Left lobe of liver (tissue), 2 donors: ENCODE results near the gene THSD4. TPM values are rescaled to one million over a fixed set of nuclear protein-coding genes. Genes with fewer than 3 reads are reported as not detected.

Experiments
- ATAC-seq: fragments of 200-7000 bp; cut with Tn5 transposase; one replicate; pipeline ENCODE4 v1.9.1; 2020; ENCODE audit warnings: mild to moderate bottlenecking, moderate library complexity
- DNase-seq: peaks from one replicate; pipeline ENCODE4 v3.0.0-alpha.2; 2020; ENCODE audit warnings: low spot score
- total RNA-seq: library from RNA; stranded (reverse); gene quantifications from one replicate; pipeline ENCODE4 v1.2.1, GENCODE V29; 2021
- donor health status: DM: no; HTN: no; CAD: no; lungs with moderate emphysema.
- donor health status: DM: no; HTN: yes; CAD: no.

The THSD4 gene
- total RNA-seq, 1 donor from 2014 or later, result 19.5 TPM

DNA sequence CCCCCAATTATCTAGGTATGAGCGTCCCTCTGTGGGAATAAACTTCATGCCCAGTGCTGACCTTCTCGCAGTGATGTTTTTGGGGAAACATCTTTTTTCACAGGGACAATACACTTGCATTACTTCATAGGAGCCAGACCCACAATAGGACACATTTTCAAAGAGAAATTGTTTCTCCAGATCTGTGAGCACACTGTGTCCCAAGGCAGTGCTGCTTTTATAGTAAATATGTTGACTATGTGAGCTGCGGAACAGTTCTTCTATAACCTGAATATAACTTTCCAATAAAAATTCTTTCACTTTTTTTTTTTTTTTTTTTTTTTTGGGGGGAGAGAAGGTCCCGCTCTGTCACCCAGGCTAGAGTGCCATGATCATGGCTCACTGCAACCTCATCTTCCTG, 17.4 kb upstream of the THSD4 start:
- no peak for DNase-seq
- ATAC-seq, result no peak

- ATAC-seq, result no peak
- no peak for DNase-seq
These were observed 16.4 kb upstream of the THSD4 start for GRCh38 chr15:71098920-71099319.

GRCh38 chr15:71103102-71103676, 12.1 kb upstream of the THSD4 start:
- peak; percentile 83 for ATAC-seq

DNA sequence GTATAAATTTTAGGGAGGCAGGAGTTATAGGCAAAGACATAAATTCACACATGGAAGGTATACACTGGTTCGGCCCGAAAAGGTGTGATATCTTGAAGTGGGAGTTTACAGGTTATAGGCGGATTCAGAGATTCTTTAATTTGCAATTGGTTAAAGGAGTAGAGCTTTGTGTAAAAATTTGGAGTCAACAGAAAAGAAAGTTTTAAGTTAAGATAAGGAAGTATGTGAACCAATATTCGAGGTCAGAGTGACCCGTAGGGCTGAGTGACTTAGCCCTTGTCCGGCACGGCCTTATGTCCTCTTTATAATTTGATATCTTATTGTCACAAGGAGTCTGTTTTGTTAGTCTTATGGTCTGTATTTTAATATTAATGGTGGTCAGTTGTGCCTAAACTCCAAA, 10.6 kb upstream of the THSD4 start:
- peak; percentile 2 for DNase-seq
- ATAC-seq, result no peak

More at GRCh38 chr15:71103102-71103676, 12.1 kb upstream of the THSD4 start:
- peak; percentile 46 for DNase-seq

- ATAC-seq, result no peak
- no peak for DNase-seq
These were observed 9.8 kb upstream of the THSD4 start for GRCh38 chr15:71105444-71105843.

- DNase-seq (no peak), ATAC-seq (no peak)
These were observed 8.3 kb upstream of the THSD4 start for GRCh38 chr15:71106802-71107500.

- no peak for ATAC-seq
- no peak for DNase-seq
These were observed 7.8 kb upstream of the THSD4 start for GRCh38 chr15:71107501-71107815.

- ATAC-seq, result peak; percentile 22
- DNase-seq, result no peak
These were observed 6.1 kb upstream of the THSD4 start for GRCh38 chr15:71109130-71109529.

- ATAC-seq, result no peak
- no peak for DNase-seq
These were observed 5.4 kb upstream of the THSD4 start for GRCh38 chr15:71109905-71110304.

DNA sequence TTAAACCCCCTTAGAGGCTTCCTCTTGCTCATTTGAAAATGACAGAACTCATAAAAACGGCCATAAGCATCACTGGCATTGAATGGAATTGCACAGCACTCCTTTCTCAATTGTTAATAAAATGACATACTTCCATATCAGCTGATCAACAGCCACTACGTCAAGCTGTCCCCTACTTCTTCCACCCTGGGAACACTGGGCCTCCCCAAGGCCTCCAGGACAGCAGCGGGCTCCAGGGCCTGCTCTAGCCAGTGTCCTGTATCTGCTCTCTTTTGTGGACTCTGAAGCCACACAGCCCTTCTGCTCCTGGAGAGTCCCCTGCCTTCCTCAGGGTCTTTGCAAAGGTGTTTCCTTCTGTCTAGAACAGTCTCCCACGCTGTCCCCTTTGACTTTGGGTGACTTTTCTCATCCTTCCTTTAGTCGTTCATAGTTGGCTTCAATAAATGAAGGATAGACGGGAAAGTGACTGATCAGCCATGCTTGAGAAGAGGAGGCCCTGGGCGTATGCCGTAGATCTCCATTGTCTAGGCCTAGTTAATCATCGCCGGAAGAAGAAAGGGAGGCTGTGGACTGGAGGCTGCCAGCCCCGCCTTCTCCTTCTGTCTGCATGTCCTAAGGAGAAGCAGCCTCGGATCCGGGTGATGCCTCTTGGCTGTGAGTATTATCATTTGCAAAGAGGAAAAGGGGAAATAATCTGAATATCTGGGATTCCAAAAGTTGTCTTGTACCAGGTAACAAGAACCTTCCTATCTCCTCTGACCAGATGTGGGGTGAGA, 4.7 kb upstream of the THSD4 start:
- no peak for DNase-seq
- no peak for ATAC-seq

GRCh38 chr15:71111181-71111565, 4.1 kb upstream of the THSD4 start:
- DNase-seq, result no peak
- ATAC-seq, result no peak

- no peak for ATAC-seq
- DNase-seq, result no peak
These were observed 3.3 kb upstream of the THSD4 start for GRCh38 chr15:71111950-71112349.

DNA sequence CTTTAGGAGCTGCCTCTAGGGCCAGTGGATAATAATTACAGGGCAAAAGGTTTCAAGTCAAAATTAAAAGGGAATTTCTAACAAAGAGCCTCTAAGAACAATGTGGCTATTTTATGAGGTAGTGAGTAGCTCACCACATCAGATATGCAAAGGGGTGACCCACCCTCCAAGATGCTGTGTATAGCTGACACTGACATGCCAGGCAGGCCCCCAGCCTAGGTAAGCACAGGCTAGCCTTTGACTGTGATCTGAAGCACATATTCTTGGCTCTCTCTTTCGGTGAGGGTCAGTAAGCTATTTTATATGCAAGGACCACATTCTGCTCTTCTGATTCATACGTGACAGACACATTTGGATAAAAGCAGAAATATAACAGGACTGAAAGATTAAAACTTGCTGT, 2.8 kb upstream of the THSD4 start:
- DNase-seq (no peak), ATAC-seq (no peak)

DNA sequence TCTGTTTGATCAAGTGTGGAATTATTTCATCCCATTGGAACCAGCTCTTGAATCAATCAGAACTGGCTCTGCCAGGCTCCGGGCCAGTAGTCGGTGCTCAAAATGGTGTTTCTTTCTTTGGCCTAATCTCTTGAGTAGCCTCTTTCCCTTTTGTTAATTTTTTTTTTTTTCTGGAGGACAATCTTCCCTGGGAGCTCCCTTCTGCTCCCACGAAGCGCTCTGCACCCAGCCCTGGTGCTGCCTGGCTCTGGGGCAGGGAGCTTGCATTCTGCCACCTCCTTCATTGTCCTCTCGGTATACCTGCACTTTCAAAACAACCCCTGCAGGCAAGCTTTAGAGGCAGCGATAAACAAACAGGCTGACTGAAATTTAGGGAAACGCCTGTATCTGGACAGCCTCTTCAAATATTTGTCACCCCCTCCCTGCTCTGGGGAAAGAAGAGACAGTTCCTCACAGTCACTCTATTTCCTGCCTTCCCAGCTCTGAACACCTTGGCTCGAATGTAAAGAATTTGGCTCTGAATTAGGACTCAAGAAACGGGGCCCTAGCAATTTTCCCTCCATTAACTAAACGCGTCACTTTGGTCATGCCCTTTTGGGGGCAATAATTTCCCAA, 1.1 kb upstream of the THSD4 start:
- ATAC-seq (peak; percentile 28), DNase-seq (no peak)

- peak; percentile 77 for ATAC-seq
- DNase-seq, result peak; percentile 62
These were observed 488 bp downstream of the THSD4 start for GRCh38 chr15:71115567-71116351.

GRCh38 chr15:71116366-71116765, 1.1 kb downstream of the THSD4 start:
- ATAC-seq, result peak; percentile 21
- DNase-seq, result no peak

- DNase-seq, result no peak
- ATAC-seq, result no peak
These were observed 1.7 kb downstream of the THSD4 start for GRCh38 chr15:71116942-71117341.

DNA sequence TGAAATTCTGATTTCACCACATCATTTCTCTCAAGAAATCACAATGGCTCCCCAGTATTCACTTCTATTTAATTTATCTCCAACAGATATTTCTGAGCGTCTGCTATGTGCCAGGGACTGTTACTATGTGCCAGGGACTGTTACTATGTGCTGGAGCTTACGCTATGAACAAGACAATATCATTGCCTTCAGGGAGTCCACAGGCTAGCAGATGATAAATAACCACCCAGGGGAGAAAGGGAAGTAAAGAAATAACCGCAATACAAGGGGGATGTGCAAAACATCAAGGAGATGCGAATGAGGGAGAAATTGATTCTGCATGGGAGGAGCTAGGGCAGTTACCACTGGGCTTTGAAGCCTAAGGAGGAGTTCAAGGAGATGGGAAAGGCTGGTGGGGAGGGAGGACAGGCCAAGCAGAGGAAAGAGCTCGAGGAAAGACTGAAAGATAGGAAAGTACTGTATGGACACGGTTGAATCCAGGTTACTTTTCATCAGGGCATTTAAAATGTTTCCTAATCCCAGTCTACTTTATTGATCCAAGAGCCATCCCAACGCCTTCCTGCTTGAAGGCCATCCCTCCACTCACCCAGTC, 2.5 kb downstream of the THSD4 start:
- ATAC-seq (no peak), DNase-seq (no peak)

DNA sequence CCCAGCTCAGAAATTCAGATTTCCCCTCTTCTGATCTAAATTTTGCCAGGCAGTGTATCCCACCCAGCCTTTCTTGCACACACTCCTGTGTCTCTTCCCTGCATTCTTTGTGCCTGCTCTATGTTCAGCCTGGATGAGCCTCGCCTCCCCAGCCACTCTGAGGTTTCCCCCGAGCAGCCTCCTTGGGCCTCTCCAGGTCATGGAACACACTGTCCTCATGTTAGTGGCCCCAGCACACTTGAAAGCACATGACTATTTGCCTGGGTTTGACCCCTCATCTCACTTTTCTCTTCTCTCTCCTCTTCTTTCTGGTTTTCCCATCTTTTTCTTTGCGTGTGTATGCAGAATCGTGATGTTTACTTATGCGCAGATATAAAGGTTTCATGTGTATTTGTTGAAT, 3.1 kb downstream of the THSD4 start:
- no peak for DNase-seq
- ATAC-seq, result no peak

GRCh38 chr15:71118881-71119632, 3.8 kb downstream of the THSD4 start:
- DNase-seq, result no peak

More at GRCh38 chr15:71118881-71119632, 3.8 kb downstream of the THSD4 start:
- no peak for ATAC-seq
